Hepatic stellate cell (primary cell): ENCODE data around the gene FAM24A.

Experiments
- DNase-seq: peaks from one replicate; pipeline ENCODE4 v3.0.0; 2011; ENCODE audit warnings: low spot score

FAM24A gene

DNA sequence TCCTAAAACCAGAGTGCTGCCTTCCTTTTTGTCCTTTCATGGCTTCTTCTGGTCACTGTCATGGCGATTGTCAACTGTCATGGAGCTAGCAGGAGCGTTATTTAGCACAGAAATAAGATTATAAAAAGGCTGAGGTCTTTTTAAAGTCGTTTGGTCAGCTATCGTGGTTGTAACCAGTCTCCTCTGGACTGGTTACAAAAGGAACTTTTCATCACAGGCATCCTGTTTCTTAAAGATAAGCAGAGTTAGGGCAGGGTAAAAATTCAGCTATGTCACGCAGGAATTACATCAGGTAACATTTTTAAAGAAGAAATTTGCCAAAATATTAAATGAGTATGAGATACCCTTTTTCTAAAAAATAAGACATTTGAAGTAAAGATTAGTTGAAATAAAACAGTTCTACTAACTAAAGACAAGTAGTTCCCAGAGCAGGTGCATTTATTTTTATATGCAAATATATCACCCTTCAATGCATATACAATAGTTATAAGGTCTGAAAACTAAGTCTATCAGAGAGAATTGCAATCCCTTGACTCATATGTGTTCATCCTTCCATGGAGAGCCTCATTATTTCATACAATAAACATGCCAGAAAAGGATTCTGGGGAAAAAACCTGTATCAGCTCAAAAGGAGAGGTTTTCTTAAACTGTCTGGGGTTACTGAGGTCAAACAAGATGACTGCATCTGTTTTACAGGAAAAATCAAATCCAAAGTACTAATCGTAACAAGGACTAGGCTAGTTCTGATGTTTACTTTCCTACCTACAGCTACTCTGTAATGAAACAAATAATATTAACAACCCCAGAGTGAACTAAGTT, 20.9 kb downstream of the FAM24A start:
- no peak for DNase-seq

DNA sequence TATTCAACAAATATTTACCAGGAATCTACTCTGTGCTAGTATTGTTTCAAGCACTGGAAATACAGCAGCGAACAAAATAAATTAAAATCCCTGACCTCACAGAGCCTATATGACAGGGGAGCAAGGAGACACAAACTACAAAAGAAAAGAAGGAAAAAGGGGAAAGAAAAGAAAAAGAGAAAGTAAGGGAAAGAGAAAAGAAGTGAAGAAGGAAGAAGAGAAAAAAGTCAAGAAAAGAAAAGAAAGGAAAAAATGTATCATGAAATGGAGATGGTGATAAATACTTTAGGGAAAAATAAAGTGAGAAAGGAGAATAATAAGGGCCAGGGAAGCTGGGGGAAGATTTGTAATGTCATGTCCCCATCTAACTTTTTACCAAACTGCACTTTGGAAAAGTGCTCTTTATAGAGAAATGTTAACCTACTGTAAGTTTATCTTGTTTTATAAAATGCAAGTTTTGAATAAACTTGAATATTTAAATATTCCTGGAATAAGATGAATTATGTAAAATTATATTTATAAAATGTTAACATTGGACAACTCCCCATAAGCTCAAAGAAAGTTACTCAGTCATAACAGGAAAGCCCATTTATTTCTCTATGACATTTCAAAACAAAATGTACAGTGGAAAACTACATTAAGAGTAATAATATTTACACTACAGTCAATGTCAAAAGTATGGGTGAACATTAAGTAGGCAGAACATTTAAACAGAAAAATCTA, 28.9 kb downstream of the FAM24A start:
- no peak for DNase-seq

DNA sequence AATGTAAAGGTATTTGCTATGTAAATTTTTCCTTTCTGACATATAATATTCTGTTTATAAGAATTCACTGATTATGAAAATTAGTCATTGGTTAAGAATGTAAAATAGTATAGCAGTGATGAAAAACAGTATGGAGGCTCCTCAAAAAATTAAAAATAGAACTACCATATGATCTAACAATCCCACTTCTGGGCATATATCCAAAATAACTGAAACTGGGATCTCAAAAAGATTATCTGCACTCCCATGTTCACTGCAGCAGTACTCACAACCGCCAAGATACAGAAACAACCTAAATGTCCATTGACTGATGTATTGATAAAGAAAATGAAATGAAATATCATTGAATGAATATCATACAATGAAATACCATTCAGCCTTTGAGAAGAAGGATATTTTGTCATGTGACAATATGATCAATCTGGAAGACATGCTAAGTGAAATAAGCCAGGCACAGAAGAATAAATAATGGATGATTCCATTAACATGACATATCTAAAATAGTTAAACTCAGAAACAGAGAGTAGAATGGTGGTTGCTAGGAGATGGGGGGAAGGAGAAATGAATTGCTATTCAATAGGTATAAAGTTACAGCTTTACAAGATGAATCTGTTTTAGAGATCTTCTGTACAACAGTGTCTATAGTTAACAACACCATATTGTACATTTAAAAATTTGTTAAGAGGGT, 29.6 kb downstream of the FAM24A start:
- DNase-seq = no peak

DNA sequence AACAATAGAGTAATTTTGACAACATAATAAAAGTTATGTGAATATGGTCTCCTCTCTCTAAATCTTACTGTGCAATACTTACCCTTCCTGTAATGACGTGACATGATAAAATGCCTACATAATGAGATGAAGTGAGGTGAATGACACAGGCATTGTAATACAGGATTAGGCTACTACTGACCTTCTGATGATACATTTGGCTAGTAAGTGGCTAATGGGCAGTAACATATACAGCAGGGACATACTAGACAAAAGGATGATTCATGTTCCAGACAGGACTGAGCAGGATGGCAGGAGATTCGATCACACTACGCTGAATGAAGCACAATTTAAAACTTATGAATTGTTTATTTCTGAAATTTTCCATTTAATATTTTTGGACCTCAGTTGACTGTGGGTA, 38.9 kb downstream of the FAM24A start:
- no peak for DNase-seq

DNA sequence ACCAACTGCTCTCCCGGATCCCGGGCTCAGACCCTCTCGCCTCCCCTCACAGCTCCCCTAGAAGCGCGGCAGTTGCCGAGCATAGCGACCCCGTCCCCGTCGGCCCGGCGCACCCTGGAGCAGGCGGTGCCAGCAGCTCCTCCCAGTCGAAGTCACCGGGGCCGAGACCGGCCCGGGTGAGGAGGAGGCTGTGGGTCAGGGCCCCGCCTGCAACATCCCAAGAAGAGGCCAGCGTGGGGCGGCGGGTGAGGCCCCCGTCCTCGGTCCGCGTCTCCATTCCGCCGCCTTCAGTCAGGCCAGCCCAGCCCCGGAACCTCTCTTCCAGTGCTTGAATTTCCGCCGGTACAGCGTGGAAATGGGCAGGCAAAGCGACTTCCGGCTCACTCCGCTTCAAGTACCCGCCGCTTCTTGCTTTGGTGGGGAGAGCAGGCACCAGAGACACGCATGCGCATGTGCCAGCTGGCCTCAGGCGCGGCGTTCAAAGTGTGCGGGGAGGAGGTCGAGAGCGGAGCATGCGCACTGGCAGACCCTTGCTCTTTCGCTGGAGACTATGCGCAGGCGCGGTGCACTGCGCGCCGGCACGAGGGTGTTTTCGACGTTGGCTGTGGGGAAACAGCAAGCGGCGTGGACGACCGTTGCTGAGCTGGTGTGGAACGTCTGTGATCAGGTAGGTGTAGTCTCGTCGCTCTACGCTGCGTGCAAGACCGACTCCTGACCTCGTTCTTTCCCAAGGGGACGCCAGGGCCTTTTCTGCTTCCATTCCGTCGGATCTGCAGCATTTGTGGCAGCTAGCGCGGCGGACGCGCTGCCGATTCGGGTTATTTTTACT, 43.7 kb downstream of the FAM24A start, which contains the start of gene C10orf88:
Gene C10orf88 (minus strand): TSS at position 326 of the 829 bp plus-strand sequence. CDS start 49 bp downstream, at position 277.
- peak; percentile 98 for DNase-seq

DNA sequence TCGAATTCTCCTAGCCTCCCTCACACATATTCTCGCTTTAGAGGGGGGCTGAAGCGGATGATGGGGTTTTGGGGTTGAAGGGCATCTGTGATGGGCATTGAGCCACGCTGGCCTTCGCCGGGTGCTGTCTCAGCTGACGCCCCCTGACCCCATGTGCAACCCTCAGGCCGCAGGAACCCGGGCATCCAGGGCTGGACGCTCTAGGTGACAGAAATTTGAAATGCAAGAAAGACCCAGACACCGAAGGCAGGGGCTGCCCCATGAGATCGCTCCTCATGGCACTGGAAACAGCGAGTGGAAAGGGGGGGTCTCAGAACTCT, 44.3 kb downstream of the FAM24A start:
- DNase-seq = no peak

DNA sequence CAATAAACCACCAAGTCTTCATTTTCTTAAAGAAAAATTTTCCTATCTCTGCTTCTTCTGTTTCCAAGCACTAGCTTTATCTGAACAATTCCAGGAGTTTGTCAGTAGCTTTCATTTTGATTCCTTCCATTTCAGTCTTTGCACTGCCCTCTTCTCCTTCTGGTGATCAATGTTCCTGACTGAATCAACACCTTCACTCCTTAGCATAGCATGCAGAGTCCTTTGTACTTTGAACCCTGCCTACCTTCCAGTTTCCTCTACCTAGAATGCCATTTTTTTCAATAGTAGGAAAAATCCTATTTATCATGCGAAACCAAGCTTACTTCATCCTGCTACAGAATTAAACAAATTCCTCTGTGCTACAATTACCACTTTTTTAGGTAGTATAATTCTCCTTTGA, 45.5 kb downstream of the FAM24A start:
- no peak for DNase-seq

DNA sequence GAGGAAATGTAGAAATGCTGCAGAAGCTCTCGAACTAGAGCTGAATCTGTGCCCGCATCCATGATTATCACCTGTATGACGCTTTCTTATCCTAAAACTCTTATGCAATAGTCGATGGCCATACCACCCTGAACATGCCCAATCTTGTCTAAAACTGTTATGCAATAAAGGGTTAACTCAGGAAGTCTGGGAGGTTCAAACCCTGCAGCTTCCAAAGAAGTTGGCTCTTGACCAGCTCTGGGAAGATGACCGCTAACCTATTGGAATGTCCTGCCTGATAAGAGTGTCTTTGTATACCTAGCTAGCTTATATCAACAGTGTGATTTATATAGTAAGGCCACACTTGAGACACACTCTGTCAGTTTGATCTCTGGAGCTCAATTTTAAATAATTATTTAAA, 47.1 kb downstream of the FAM24A start:
- DNase-seq = no peak

DNA sequence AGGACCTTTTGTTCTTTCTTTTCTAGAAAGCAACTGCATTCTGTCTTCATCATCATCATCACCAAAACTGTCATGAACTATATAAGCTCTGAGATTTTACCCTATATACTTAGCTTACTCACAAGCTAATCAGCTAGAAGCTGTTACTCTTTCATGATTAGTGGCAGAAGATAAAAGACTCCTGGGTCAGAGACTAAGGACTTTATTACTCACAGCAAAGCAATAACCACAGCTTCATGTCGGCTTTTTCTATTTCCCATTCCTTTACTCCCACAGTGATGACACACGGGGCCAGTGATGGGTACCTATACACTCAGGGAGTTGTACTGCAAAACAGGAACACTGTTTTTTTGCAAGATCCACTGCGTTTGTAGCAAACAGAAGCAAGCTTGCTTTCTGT, 52.0 kb downstream of the FAM24A start:
- no peak for DNase-seq
